Measurements from ENCODE around the gene TARS1. TPM values are rescaled to one million over a fixed set of nuclear protein-coding genes. Genes with fewer than 3 reads are reported as not detected.

TARS1 gene
- total RNA-seq, 1 experiment from 2014 or later, result 324 TPM

DNA sequence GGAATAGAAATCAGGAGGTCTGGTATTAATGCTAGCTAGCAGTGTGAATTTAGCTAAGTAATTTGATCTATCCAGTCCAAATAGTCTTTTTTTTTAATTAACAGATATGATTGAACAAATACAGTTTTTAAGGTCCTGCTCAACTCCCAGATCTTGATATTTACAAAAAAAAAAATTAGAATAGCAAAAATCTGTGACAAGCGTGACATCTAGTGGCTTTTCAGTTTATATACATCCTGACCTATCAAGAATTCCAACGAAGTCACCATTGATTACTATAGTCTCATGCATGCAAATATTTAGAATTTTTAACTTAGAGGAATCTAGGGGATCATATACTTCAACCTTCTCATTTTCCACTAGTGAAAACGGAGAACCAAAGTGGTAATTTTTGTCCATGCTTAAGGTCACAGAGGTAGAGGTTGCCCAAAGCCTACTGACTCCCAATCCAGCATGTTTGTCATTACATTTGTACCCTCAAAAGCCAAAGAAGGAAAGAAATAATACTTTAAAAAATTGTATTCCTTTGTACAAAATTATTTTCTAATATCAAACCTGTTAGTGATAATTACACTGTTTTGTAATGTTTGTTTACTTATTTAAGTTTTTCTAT lies 17.6 kb upstream of the TARS1 start:
- intact Hi-C loops (cut with micrococcal nuclease; ENCODE audit: unreplicated experiment), result loop anchor here (5.0 to 10.0 kb wide), 2 partner anchors 716 to 798 kb away; no protein-coding TSS in a partner anchor
- peaks cover 21% of the 10 kb centered on the region for H3K27me3 ChIP-seq (replicated peaks; ENCODE audit: insufficient read depth, low read depth, low read length, poor library complexity)
- DNase-seq (ENCODE audit: low spot score), result peak; percentile 48
- H3K9me3 ChIP-seq (ENCODE audit: low read depth, low read length, poor library complexity, severe bottlenecking), result no peaks in the 10 kb centered on the region
- POLR2A ChIA-PET (ENCODE audit: low non-redundant PET), result no interaction called here
- TF ChIP-seq EZH2 (IDR thresholded peaks at IDR 0.05; ENCODE audit: borderline replicate concordance, low read depth, low read length, poor library complexity, severe bottlenecking), result no peak
- peak; percentile 62 for TF ChIP-seq CTCF (conservative IDR thresholded peaks at IDR 0.05; ENCODE audit: low read depth, low read length)
- CTCF ChIA-PET, result no interaction called here
- H3K36me3 ChIP-seq (ENCODE audit: insufficient read depth, low read length, poor library complexity, severe bottlenecking), result no peaks in the 10 kb centered on the region
- H3K27ac ChIP-seq (ENCODE audit: low read depth, low read length, poor library complexity, severe bottlenecking), result no peak overlapping the region
- no TSS peak for BruUV-seq (replicated peaks)
- no peaks in the 10 kb centered on the region for H3K4me1 ChIP-seq (ENCODE audit: insufficient read depth, low read length, poor library complexity, severe bottlenecking)
- H3K4me3 ChIP-seq (ENCODE audit: low read depth, low read length, poor library complexity, severe bottlenecking), result no peak overlapping the region

DNA sequence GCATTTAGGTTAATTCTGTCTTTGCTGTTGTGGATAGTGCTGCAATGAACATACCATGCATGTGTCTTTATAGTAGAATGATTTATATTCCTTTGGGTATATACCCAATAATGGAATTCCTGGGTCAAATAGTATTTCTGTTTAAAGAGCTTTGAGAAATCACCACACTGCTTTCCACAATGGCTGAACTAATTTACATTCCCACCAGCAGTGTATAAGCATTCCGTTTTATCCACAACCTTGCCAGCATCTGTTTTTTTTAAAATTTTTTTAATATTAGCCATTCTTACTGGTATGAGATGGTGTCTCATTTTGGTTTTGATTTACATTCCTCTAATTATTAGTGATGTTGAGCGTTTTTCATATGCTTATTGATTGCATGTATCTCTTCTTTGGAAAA lies 15.5 kb upstream of the TARS1 start:
- intact Hi-C loops (cut with micrococcal nuclease; ENCODE audit: unreplicated experiment), result loop anchor here (10.0 kb wide), 1 partner anchor 801 kb away; no protein-coding TSS in a partner anchor
- ChIA-PET POLR2A (ENCODE audit: low non-redundant PET) (no interaction called here), CTCF (no interaction called here)
- H3K4me1 ChIP-seq (ENCODE audit: insufficient read depth, low read length, poor library complexity, severe bottlenecking), result no peaks in the 10 kb centered on the region
- no peak overlapping the region for H3K27ac ChIP-seq (ENCODE audit: low read depth, low read length, poor library complexity, severe bottlenecking)
- H3K36me3 ChIP-seq (ENCODE audit: insufficient read depth, low read length, poor library complexity, severe bottlenecking), result no peaks in the 10 kb centered on the region
- peaks cover 13% of the 10 kb centered on the region for H3K27me3 ChIP-seq (replicated peaks; ENCODE audit: insufficient read depth, low read depth, low read length, poor library complexity)
- no peak for TF ChIP-seq CTCF (conservative IDR thresholded peaks at IDR 0.05; ENCODE audit: low read depth, low read length)
- no peak overlapping the region for H3K4me3 ChIP-seq (ENCODE audit: low read depth, low read length, poor library complexity, severe bottlenecking)
- no peaks in the 10 kb centered on the region for H3K9me3 ChIP-seq (ENCODE audit: low read depth, low read length, poor library complexity, severe bottlenecking)
- DNase-seq (ENCODE audit: low spot score), result no peak
- BruUV-seq (replicated peaks), result no TSS peak

DNA sequence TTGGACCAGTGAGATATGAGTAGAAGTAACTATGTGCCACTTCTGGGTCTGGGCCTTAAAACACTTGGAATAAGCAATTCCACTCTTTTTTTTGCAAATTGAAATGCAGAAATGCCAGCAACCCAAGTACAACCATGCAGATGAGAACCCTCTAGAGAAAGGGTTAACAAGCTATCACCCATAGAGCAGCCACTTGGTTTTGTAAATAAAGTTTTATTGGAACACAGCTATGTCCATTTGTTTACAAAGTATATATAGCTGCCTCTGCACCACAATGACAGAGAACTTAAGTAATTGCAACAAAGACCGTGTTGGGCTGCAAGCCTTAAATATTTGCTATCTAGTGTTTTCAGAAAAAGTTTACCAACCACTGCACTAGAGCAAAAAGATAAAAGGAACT lies 9.8 kb upstream of the TARS1 start:
- no peaks in the 10 kb centered on the region for H3K27me3 ChIP-seq (replicated peaks; ENCODE audit: insufficient read depth, low read depth, low read length, poor library complexity)
- CTCF ChIA-PET, result interaction anchor here (0.6 kb wide), 1 partner anchor 1222 kb away, joined by 3 read pairs; no protein-coding TSS in a partner anchor
- POLR2A ChIA-PET (ENCODE audit: low non-redundant PET), result no interaction called here
- no peaks in the 10 kb centered on the region for H3K36me3 ChIP-seq (ENCODE audit: insufficient read depth, low read length, poor library complexity, severe bottlenecking)
- intact Hi-C loops (cut with micrococcal nuclease; ENCODE audit: unreplicated experiment), result no loop called here
- H3K4me1 ChIP-seq (ENCODE audit: insufficient read depth, low read length, poor library complexity, severe bottlenecking), result no peaks in the 10 kb centered on the region
- no peak overlapping the region for H3K4me3 ChIP-seq (ENCODE audit: low read depth, low read length, poor library complexity, severe bottlenecking)
- no peak for TF ChIP-seq CTCF (conservative IDR thresholded peaks at IDR 0.05; ENCODE audit: low read depth, low read length)
- no peak for TF ChIP-seq EZH2 (IDR thresholded peaks at IDR 0.05; ENCODE audit: borderline replicate concordance, low read depth, low read length, poor library complexity, severe bottlenecking)
- DNase-seq (ENCODE audit: low spot score), result no peak
- BruUV-seq (replicated peaks), result no TSS peak
- H3K9me3 ChIP-seq (ENCODE audit: low read depth, low read length, poor library complexity, severe bottlenecking), result no peaks in the 10 kb centered on the region
- no peak overlapping the region for H3K27ac ChIP-seq (ENCODE audit: low read depth, low read length, poor library complexity, severe bottlenecking)

Data from A673 (cell line).